ENCODE measurements around the gene NCKAP5.

NCKAP5 gene

GRCh38 chr2:133511679-133512078 lies 56.6 kb downstream of the NCKAP5 start:
- Histone ChIP-seq H3F3A (ENCODE audit: insufficient read depth, low read length) (no peaks in the 10 kb centered on the region), H3K79me2 (ENCODE audit: insufficient read depth, low read length) (no peaks in the 10 kb centered on the region), H3K4me2 (ENCODE audit: low read length) (no peak overlapping the region), H3K27me3 (ENCODE audit: insufficient read depth, low read length) (no peaks in the 10 kb centered on the region), H3K9me3 (ENCODE audit: low read length) (no peaks in the 10 kb centered on the region), H3K4me3 (ENCODE audit: low read depth, low read length, poor library complexity, severe bottlenecking) (no peak overlapping the region), H3K27ac (ENCODE audit: low read depth, low read length, poor library complexity, severe bottlenecking) (no peak overlapping the region), H4K20me1 (ENCODE audit: insufficient read depth, low read length) (no peaks in the 10 kb centered on the region), H3K9me2 (ENCODE audit: low read depth, low read length) (no peaks in the 10 kb centered on the region), H3K4me1 (ENCODE audit: insufficient read depth, low read length, severe bottlenecking) (no peaks in the 10 kb centered on the region), H3K9ac (ENCODE audit: low read length) (no peak overlapping the region), H3K36me3 (ENCODE audit: insufficient read depth, low read length) (no peaks in the 10 kb centered on the region), H2AFZ (ENCODE audit: low read length) (no peak overlapping the region)
- no peak for TF ChIP-seq CTCF (IDR thresholded peaks at IDR 0.05; ENCODE audit: low read length)
- no peak for TF ChIP-seq EZH2 (IDR thresholded peaks at IDR 0.05; ENCODE audit: borderline replicate concordance, low read length)

GRCh38 chr2:133509777-133510176 lies 58.5 kb downstream of the NCKAP5 start:
- Histone ChIP-seq H3K79me2 (ENCODE audit: insufficient read depth, low read length) (no peaks in the 10 kb centered on the region), H3F3A (ENCODE audit: insufficient read depth, low read length) (no peaks in the 10 kb centered on the region), H3K4me1 (ENCODE audit: insufficient read depth, low read length, severe bottlenecking) (no peaks in the 10 kb centered on the region), H3K36me3 (ENCODE audit: insufficient read depth, low read length) (no peaks in the 10 kb centered on the region), H3K9ac (ENCODE audit: low read length) (no peak overlapping the region), H4K20me1 (ENCODE audit: insufficient read depth, low read length) (no peaks in the 10 kb centered on the region), H3K27me3 (ENCODE audit: insufficient read depth, low read length) (no peaks in the 10 kb centered on the region), H3K4me2 (ENCODE audit: low read length) (no peak overlapping the region), H3K4me3 (ENCODE audit: low read depth, low read length, poor library complexity, severe bottlenecking) (no peak overlapping the region), H3K9me3 (ENCODE audit: low read length) (no peaks in the 10 kb centered on the region), H2AFZ (ENCODE audit: low read length) (no peak overlapping the region), H3K27ac (ENCODE audit: low read depth, low read length, poor library complexity, severe bottlenecking) (no peak overlapping the region), H3K9me2 (ENCODE audit: low read depth, low read length) (no peaks in the 10 kb centered on the region)
- TF ChIP-seq EZH2 (IDR thresholded peaks at IDR 0.05; ENCODE audit: borderline replicate concordance, low read length) = no peak
- TF ChIP-seq CTCF (IDR thresholded peaks at IDR 0.05; ENCODE audit: low read length) = no peak

- no peak overlapping the region for H3K4me3 ChIP-seq (ENCODE audit: low read depth, low read length, poor library complexity, severe bottlenecking)
- H3K9me2 ChIP-seq (ENCODE audit: low read depth, low read length) = no peaks in the 10 kb centered on the region
- H3F3A ChIP-seq (ENCODE audit: insufficient read depth, low read length) = no peaks in the 10 kb centered on the region
- H2AFZ ChIP-seq (ENCODE audit: low read length) = no peak overlapping the region
- no peak overlapping the region for H3K4me2 ChIP-seq (ENCODE audit: low read length)
- no peaks in the 10 kb centered on the region for H3K27me3 ChIP-seq (ENCODE audit: insufficient read depth, low read length)
- no peaks in the 10 kb centered on the region for H3K4me1 ChIP-seq (ENCODE audit: insufficient read depth, low read length, severe bottlenecking)
- H4K20me1 ChIP-seq (ENCODE audit: insufficient read depth, low read length) = no peaks in the 10 kb centered on the region
- TF ChIP-seq EZH2 (IDR thresholded peaks at IDR 0.05; ENCODE audit: borderline replicate concordance, low read length) (no peak), CTCF (IDR thresholded peaks at IDR 0.05; ENCODE audit: low read length) (no peak)
- no peaks in the 10 kb centered on the region for H3K9me3 ChIP-seq (ENCODE audit: low read length)
- H3K9ac ChIP-seq (ENCODE audit: low read length) = no peak overlapping the region
- H3K36me3 ChIP-seq (ENCODE audit: insufficient read depth, low read length) = no peaks in the 10 kb centered on the region
- H3K79me2 ChIP-seq (ENCODE audit: insufficient read depth, low read length) = no peaks in the 10 kb centered on the region
- H3K27ac ChIP-seq (ENCODE audit: low read depth, low read length, poor library complexity, severe bottlenecking) = no peak overlapping the region
These were observed 59.6 kb downstream of the NCKAP5 start for GRCh38 chr2:133508546-133509165.
